ENCODE results near the gene CTDSPL.

DNA sequence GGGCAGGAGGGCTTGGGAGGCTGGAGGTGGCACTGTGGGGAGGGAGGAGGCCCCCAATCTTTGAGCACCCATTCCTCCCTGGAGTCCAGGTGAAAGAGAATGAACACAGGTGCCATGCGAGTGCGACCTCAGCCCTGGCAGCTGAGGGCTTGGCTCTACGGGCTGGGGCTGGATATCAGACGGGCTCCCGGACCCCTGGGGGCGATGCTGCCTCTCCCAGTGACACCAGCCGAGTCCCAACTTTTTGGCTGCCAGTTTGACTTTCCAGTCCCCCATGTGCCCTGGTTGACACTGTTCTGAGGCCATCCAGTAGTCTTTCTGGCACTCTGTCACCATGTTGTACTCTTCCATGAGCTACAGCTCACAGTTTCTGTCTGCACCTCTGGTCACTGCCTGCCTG is 130.1 kb downstream of the CTDSPL start:
- TF ChIP-seq, protein P1, sequence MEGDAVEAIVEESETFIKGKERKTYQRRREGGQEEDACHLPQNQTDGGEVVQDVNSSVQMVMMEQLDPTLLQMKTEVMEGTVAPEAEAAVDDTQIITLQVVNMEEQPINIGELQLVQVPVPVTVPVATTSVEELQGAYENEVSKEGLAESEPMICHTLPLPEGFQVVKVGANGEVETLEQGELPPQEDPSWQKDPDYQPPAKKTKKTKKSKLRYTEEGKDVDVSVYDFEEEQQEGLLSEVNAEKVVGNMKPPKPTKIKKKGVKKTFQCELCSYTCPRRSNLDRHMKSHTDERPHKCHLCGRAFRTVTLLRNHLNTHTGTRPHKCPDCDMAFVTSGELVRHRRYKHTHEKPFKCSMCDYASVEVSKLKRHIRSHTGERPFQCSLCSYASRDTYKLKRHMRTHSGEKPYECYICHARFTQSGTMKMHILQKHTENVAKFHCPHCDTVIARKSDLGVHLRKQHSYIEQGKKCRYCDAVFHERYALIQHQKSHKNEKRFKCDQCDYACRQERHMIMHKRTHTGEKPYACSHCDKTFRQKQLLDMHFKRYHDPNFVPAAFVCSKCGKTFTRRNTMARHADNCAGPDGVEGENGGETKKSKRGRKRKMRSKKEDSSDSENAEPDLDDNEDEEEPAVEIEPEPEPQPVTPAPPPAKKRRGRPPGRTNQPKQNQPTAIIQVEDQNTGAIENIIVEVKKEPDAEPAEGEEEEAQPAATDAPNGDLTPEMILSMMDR (IDR thresholded peaks at IDR 0.05; ENCODE audit: poor library complexity), result no peak
- TF ChIP-seq EZH2 (IDR thresholded peaks at IDR 0.05; ENCODE audit: borderline replicate concordance), result no peak
- no peak for TF ChIP-seq EZH2phosphoT487 (IDR thresholded peaks at IDR 0.05; ENCODE audit: low read depth, severe bottlenecking, unreplicated experiment)
